ENCODE results near the gene ELP6.

ELP6 gene

GRCh38 chr3:47540281-47540680, 26.8 kb upstream of the ELP6 start:
- TF ChIP-seq CTCF (conservative IDR thresholded peaks at IDR 0.05; ENCODE audit: control insufficient read depth, insufficient read depth, low read depth, low read length): no peak
- H3K4me3 ChIP-seq (ENCODE audit: control insufficient read depth, low read depth, low read length): no peak overlapping the region
- DNase-seq (ENCODE audit: low read depth): peak; percentile 25

- no peak for DNase-seq (ENCODE audit: low read depth)
- TF ChIP-seq CTCF (conservative IDR thresholded peaks at IDR 0.05; ENCODE audit: control insufficient read depth, insufficient read depth, low read depth, low read length): no peak
- H3K4me3 ChIP-seq (ENCODE audit: control insufficient read depth, low read depth, low read length): no peak overlapping the region
These were observed 23.5 kb upstream of the ELP6 start for GRCh38 chr3:47536967-47537366.

- no peak for TF ChIP-seq CTCF (conservative IDR thresholded peaks at IDR 0.05; ENCODE audit: control insufficient read depth, insufficient read depth, low read depth, low read length)
These were observed 22.8 kb upstream of the ELP6 start for GRCh38 chr3:47536221-47536891.

GRCh38 chr3:47533996-47534454, 20.5 kb upstream of the ELP6 start:
- H3K4me3 ChIP-seq (ENCODE audit: control insufficient read depth, low read depth, low read length): no peak overlapping the region
- DNase-seq (ENCODE audit: low read depth): no peak
- no peak for TF ChIP-seq CTCF (conservative IDR thresholded peaks at IDR 0.05; ENCODE audit: control insufficient read depth, insufficient read depth, low read depth, low read length)

More at GRCh38 chr3:47536221-47536891, 22.8 kb upstream of the ELP6 start:
- DNase-seq (ENCODE audit: low read depth): no peak
- H3K4me3 ChIP-seq (ENCODE audit: control insufficient read depth, low read depth, low read length): no peak overlapping the region

- no peak overlapping the region for H3K4me3 ChIP-seq (ENCODE audit: control insufficient read depth, low read depth, low read length)
- TF ChIP-seq CTCF (conservative IDR thresholded peaks at IDR 0.05; ENCODE audit: control insufficient read depth, insufficient read depth, low read depth, low read length): no peak
- no peak for DNase-seq (ENCODE audit: low read depth)
These were observed 20.0 kb upstream of the ELP6 start for GRCh38 chr3:47533481-47533880.

GRCh38 chr3:47527952-47528725, 14.6 kb upstream of the ELP6 start:
- H3K4me3 ChIP-seq (ENCODE audit: control insufficient read depth, low read depth, low read length): no peak overlapping the region
- no peak for TF ChIP-seq CTCF (conservative IDR thresholded peaks at IDR 0.05; ENCODE audit: control insufficient read depth, insufficient read depth, low read depth, low read length)
- no peak for DNase-seq (ENCODE audit: low read depth)
